Suprapubic skin (tissue), 4 donors: ENCODE measurements around the gene GIMAP4.

ENCODE experiments used
- CTCF ChIP-seq, 2 donors: fragments of 200-600 bp in 1 of 2; fragments of 450-650 bp in 1 of 2; sonication (generic) in 1 of 2; IDR thresholded peaks; one replicate each; pipeline ENCODE4 v1.5.1; 2016 to 2019; ENCODE audit warnings: antibody characterized with exemption in 2 of 2, mild to moderate bottlenecking in 1 of 2, moderate library complexity in 1 of 2
- EP300 ChIP-seq: sonication (generic); formaldehyde crosslinking; IDR thresholded peaks from one replicate; pipeline ENCODE4 v1.6.1; 2017; ENCODE audit warnings: antibody characterized with exemption
- POLR2A ChIP-seq, 2 donors: fragments of 450-650 bp; IDR thresholded peaks; one replicate each; pipeline ENCODE4 v1.6.1; 2017; ENCODE audit warnings: antibody characterized with exemption in 2 of 2, mild to moderate bottlenecking in 2 of 2, moderate library complexity in 2 of 2
- POLR2AphosphoS5 ChIP-seq, 3 donors: sonication (generic); formaldehyde crosslinking; IDR thresholded peaks; one replicate each; pipeline ENCODE4 v1.6.1; 2017; ENCODE audit warnings: antibody characterized with exemption in 3 of 3

GRCh38 chr7:150520145-150520544, 47.0 kb upstream of the GIMAP4 start:
- TF ChIP-seq CTCF (IDR thresholded peaks at IDR 0.05) (no peak), POLR2A (IDR thresholded peaks at IDR 0.05) (no peak), POLR2AphosphoS5 (IDR thresholded peaks at IDR 0.05) (no peak), EP300 (no peak)
